ENCODE results near the gene OR11H7.
"Not testable (repeated sequence)": the region's sequence is repeated elsewhere in the genome, so short reads cannot be mapped to it uniquely, and the experiment has no call there.

Gene OR11H7

DNA sequence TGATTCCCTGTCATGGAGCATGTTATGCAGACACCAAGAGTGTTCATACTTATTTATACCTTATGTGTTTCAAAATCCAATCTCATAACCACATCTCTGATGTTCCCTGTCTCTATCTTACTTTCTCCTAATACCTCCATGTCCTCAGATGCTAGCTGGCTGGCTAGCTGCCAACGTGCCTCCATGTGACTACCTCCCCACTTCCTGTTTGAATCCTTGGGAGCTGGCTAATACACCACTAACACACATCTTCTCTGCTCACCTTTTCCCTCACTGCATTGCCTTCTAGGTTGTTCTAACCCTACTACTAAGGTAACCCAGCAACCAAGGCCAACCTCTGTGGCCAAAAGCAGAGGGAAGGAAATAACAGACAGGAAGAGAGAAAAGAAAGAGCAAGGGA lies 49.6 kb downstream of the OR11H7 start:
- no peak for DNase-seq (ENCODE audit: low spot score)

DNA sequence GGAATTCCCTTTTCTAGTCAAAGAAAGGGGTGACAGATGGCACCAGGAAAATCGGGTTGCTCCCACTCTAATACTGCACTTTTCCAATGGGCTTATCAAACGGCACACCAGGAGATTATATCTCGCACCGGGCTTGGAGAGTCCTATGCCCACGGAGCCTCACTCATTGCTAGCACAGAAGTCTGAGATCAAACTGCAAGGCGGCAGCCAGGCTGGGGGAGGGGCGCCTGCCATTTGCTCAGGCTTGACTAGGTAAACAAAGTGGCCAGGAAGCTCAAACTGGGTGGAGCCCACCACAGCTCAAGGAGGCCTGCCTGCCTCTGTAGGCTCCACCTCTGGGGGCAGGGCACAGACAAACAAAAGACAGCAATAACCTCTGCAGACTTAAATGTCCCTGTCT lies 51.5 kb downstream of the OR11H7 start:
- DNase-seq (ENCODE audit: low spot score), result not testable (repeated sequence)

Measured in AG20443 (cell line).